Measurements from ENCODE around the gene SELENOV.

DNA sequence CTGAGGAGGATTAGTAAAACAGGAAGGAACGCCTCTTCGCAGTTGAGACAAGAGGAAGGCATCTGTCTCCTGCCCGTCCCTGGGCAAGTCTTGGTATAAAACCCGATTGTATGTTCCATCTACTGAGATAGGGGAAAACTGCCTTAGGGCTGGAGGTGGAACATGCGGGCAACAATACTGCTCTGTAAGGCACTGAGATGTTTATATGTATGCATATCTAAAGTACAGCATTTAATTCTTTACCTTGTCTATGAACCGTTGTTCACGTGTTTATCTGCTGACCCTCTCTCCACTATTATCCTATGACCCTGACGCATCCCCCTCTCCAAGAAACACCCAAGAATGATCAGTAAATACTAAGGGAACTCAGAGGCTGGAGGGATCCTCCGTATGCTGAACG lies 35.0 kb upstream of the SELENOV start:
- TF ChIP-seq, protein P1, sequence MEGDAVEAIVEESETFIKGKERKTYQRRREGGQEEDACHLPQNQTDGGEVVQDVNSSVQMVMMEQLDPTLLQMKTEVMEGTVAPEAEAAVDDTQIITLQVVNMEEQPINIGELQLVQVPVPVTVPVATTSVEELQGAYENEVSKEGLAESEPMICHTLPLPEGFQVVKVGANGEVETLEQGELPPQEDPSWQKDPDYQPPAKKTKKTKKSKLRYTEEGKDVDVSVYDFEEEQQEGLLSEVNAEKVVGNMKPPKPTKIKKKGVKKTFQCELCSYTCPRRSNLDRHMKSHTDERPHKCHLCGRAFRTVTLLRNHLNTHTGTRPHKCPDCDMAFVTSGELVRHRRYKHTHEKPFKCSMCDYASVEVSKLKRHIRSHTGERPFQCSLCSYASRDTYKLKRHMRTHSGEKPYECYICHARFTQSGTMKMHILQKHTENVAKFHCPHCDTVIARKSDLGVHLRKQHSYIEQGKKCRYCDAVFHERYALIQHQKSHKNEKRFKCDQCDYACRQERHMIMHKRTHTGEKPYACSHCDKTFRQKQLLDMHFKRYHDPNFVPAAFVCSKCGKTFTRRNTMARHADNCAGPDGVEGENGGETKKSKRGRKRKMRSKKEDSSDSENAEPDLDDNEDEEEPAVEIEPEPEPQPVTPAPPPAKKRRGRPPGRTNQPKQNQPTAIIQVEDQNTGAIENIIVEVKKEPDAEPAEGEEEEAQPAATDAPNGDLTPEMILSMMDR (IDR thresholded peaks at IDR 0.05; ENCODE audit: insufficient read depth, low read depth, low read length) = no peak
- no peak for TF ChIP-seq EZH2 (IDR thresholded peaks at IDR 0.05; ENCODE audit: insufficient read depth, low read length)

All from astrocyte (in vitro differentiated cells and primary cell).